Astrocyte (in vitro differentiated cells and primary cell): ENCODE data around the gene WNT3A. TPM values are rescaled to one million over a fixed set of nuclear protein-coding genes. Genes with fewer than 3 reads are reported as not detected.

ENCODE experiments used
- DNase-seq: peaks from one replicate; pipeline ENCODE4 v3.0.0-alpha.2; 2010; ENCODE audit warnings: low read depth
- FAIRE-seq: peaks from 2 replicates; lab custom pipeline; 2011; peaks lifted over from hg19 to GRCh38; lab: Jason Lieb, UNC
- H2AFZ ChIP-seq: 2 replicates; pipeline ENCODE4 v1.6.0; 2012; ENCODE audit warnings: low read depth, low read length, inconsistent platforms
- H3K27ac ChIP-seq: 2 replicates; pipeline ENCODE4 v1.5.1; 2011; ENCODE audit warnings: low read depth, low read length, inconsistent platforms
- H3K27me3 ChIP-seq: 2 replicates; pipeline ENCODE4 v1.6.0; 2011; ENCODE audit warnings: low read length, inconsistent platforms; ENCODE audit not compliant: insufficient read depth
- H3K36me3 ChIP-seq: 2 replicates; pipeline ENCODE4 v1.5.1; 2011; ENCODE audit warnings: low read length, inconsistent platforms; ENCODE audit not compliant: insufficient read depth
- H3K4me1 ChIP-seq: 2 replicates; pipeline ENCODE4 v1.5.1; 2011; ENCODE audit warnings: low read length, inconsistent platforms; ENCODE audit not compliant: insufficient read depth
- H3K4me2 ChIP-seq: 2 replicates; pipeline ENCODE4 v1.6.0; 2012; ENCODE audit warnings: low read length, inconsistent platforms
- H3K4me3 ChIP-seq: 2 replicates; pipeline ENCODE4 v1.5.1; 2011; ENCODE audit warnings: low read depth, mild to moderate bottlenecking, low read length, inconsistent platforms; ENCODE audit not compliant: insufficient read depth
- H3K79me2 ChIP-seq: 2 replicates; pipeline ENCODE4 v1.6.0; 2012; ENCODE audit warnings: mild to moderate bottlenecking, low read length, inconsistent platforms; ENCODE audit not compliant: insufficient read depth
- H3K9ac ChIP-seq: 2 replicates; pipeline ENCODE4 v1.6.0; 2012; ENCODE audit warnings: mild to moderate bottlenecking, low read length, inconsistent platforms
- H3K9me3 ChIP-seq: 2 replicates; pipeline ENCODE4 v1.5.1; 2012; ENCODE audit warnings: low read depth, mild to moderate bottlenecking, low read length, inconsistent platforms; ENCODE audit not compliant: insufficient read depth
- H4K20me1 ChIP-seq: 2 replicates; pipeline ENCODE4 v1.6.0; 2012; ENCODE audit warnings: low read length, inconsistent platforms; ENCODE audit not compliant: insufficient read depth
- H3K27ac Mint-ChIP-seq: one replicate; pipeline ENCODE4 v1.8.0; 2021; ENCODE audit warnings: mild to moderate bottlenecking, mixed read lengths; ENCODE audit not compliant: unreplicated experiment
- H3K27me3 Mint-ChIP-seq: one replicate; pipeline ENCODE4 v1.8.0; 2021; ENCODE audit warnings: low read depth, mixed read lengths; ENCODE audit not compliant: unreplicated experiment
- H3K36me3 Mint-ChIP-seq: one replicate; pipeline ENCODE4 v1.8.0; 2021; ENCODE audit warnings: low read depth, mixed read lengths; ENCODE audit not compliant: unreplicated experiment
- H3K4me1 Mint-ChIP-seq: one replicate; pipeline ENCODE4 v1.8.0; 2021; ENCODE audit warnings: low read depth, mixed read lengths; ENCODE audit not compliant: unreplicated experiment
- H3K4me3 Mint-ChIP-seq: one replicate; pipeline ENCODE4 v1.8.0; 2021; ENCODE audit warnings: mild to moderate bottlenecking, moderate library complexity, mixed read lengths; ENCODE audit not compliant: unreplicated experiment
- H3K9me3 Mint-ChIP-seq: one replicate; pipeline ENCODE4 v1.8.0; 2021; ENCODE audit warnings: mild to moderate bottlenecking, mixed read lengths; ENCODE audit not compliant: unreplicated experiment
- CTCF ChIP-seq: IDR thresholded peaks from 2 replicates; pipeline ENCODE4 v1.5.1; 2011; ENCODE audit warnings: low read depth, mild to moderate bottlenecking, inconsistent platforms, low read length, moderate library complexity; ENCODE audit not compliant: insufficient read depth
- EZH2 ChIP-seq: IDR thresholded peaks from 2 replicates; pipeline ENCODE4 v1.6.1; 2012; ENCODE audit warnings: mild to moderate bottlenecking, low read length, inconsistent platforms; ENCODE audit not compliant: insufficient read depth
- total RNA-seq: library from RNA; stranded (reverse); gene quantifications from 2 replicates; pipeline ENCODE4 v1.2.1, GENCODE V29; 2021

Gene WNT3A
- total RNA-seq, 1 donor from 2014 or later = not detected

- H3K4me1 Mint-ChIP-seq = no peaks in the 10 kb centered on the region
- Histone ChIP-seq H3K36me3 (no peaks in the 10 kb centered on the region), H3K4me1 (no peaks in the 10 kb centered on the region), H3K27ac (no peak overlapping the region), H3K9me3 (no peaks in the 10 kb centered on the region), H3K9ac (no peak overlapping the region), H3K4me3 (no peak overlapping the region), H3K27me3 (peaks cover 53% of the 10 kb centered on the region), H3K4me2 (no peak overlapping the region), H3K79me2 (no peaks in the 10 kb centered on the region), H4K20me1 (peaks cover 6% of the 10 kb centered on the region), H2AFZ (no peak overlapping the region)
- no peak overlapping the region for H3K4me3 Mint-ChIP-seq
- H3K9me3 Mint-ChIP-seq = no peaks in the 10 kb centered on the region
- DNase-seq = no peak
- no peak for FAIRE-seq
- peaks cover 83% of the 10 kb centered on the region for H3K27me3 Mint-ChIP-seq
- no peak overlapping the region for H3K27ac Mint-ChIP-seq
- TF ChIP-seq CTCF = no peak
- peak; percentile 87 for TF ChIP-seq EZH2
- peaks cover 1% of the 10 kb centered on the region for H3K36me3 Mint-ChIP-seq
Measured at GRCh38 chr1:228006034-228006785, 588 bp upstream of the WNT3A start.

- Histone ChIP-seq H3K36me3 (no peaks in the 10 kb centered on the region), H4K20me1 (peaks cover 6% of the 10 kb centered on the region), H3K79me2 (no peaks in the 10 kb centered on the region), H3K4me2 (peak overlapping the region; percentile 55), H2AFZ (no peak overlapping the region), H3K9ac (no peak overlapping the region), H3K27ac (no peak overlapping the region), H3K9me3 (no peaks in the 10 kb centered on the region), H3K4me3 (no peak overlapping the region), H3K27me3 (peaks cover 53% of the 10 kb centered on the region), H3K4me1 (no peaks in the 10 kb centered on the region)
- Mint-ChIP-seq H3K27me3 (peaks cover 83% of the 10 kb centered on the region), H3K36me3 (peaks cover 1% of the 10 kb centered on the region), H3K27ac (no peak overlapping the region), H3K4me1 (no peaks in the 10 kb centered on the region), H3K4me3 (peak overlapping the region; percentile 54), H3K9me3 (no peaks in the 10 kb centered on the region)
- TF ChIP-seq EZH2 (peak; percentile 78), CTCF (no peak)
- FAIRE-seq = no peak
- no peak for DNase-seq
Measured at GRCh38 chr1:228007049-228007800, 427 bp downstream of the WNT3A start.
